Esophagus (tissue), 2 donors: ENCODE data around the gene DOCK2. TPM values are rescaled to one million over a fixed set of nuclear protein-coding genes. Genes with fewer than 3 reads are reported as not detected.
"Not testable (repeated sequence)": the region's sequence is repeated elsewhere in the genome, so short reads cannot be mapped to it uniquely, and the experiment has no call there.

Experiments
- H3K27ac ChIP-seq, 2 donors: one replicate each; pipeline ENCODE4 v1.5.1; 2013; ENCODE audit warnings: low read depth in 2 of 2, mild to moderate bottlenecking in 2 of 2, inconsistent platforms in 1 of 2, low read length in 1 of 2, moderate library complexity in 1 of 2
- H3K27me3 ChIP-seq, 2 donors: one replicate each; pipeline ENCODE4 v1.6.1; 2013; ENCODE audit warnings: low read length in 2 of 2, control low read depth in 1 of 2, mild to moderate bottlenecking in 1 of 2; ENCODE audit not compliant: insufficient read depth in 2 of 2, control insufficient read depth in 1 of 2
- H3K36me3 ChIP-seq, 2 donors: one replicate each; pipeline ENCODE4 v1.6.1; 2013; ENCODE audit warnings: low read length in 1 of 2; ENCODE audit not compliant: control insufficient read depth in 2 of 2, insufficient read depth in 2 of 2
- H3K4me1 ChIP-seq, 2 donors: one replicate each; pipeline ENCODE4 v1.6.1; 2013; ENCODE audit warnings: low read length in 1 of 2; ENCODE audit not compliant: control insufficient read depth in 2 of 2, insufficient read depth in 2 of 2
- H3K4me3 ChIP-seq, 2 donors: one replicate each; pipeline ENCODE4 v1.5.1; 2013; ENCODE audit warnings: low read length in 2 of 2, mild to moderate bottlenecking in 2 of 2, low read depth in 1 of 2, moderate library complexity in 1 of 2
- H3K9me3 ChIP-seq, 2 donors: one replicate each; pipeline ENCODE4 v1.6.1; 2013; ENCODE audit warnings: mild to moderate bottlenecking in 2 of 2, low read depth in 1 of 2, low read length in 1 of 2, moderate library complexity in 1 of 2; ENCODE audit not compliant: control insufficient read depth in 2 of 2, insufficient read depth in 1 of 2
- WGBS, 2 donors: extraction: QIAGEN DNeasy Blood & Tissue Kit; methylation state at CpG; one replicate each; pipeline ENCODE4 v1.1.7; 2013; 5-methylcytosine and 5-hydroxymethylcytosine counted together
- polyA plus RNA-seq, 2 donors: library from polyadenylated mRNA; stranded (reverse); fragments of 200-250 nt; gene quantifications; one replicate each; pipeline ENCODE4 v1.2.3, GENCODE V29; 2013
- donor health status: healthy with polysubstance abuse.
- donor health status: Bipolar disorder and iron deficiency.

The DOCK2 gene
- polyA plus RNA-seq, 2 donors, result 0.86 to 1.2 TPM

DNA sequence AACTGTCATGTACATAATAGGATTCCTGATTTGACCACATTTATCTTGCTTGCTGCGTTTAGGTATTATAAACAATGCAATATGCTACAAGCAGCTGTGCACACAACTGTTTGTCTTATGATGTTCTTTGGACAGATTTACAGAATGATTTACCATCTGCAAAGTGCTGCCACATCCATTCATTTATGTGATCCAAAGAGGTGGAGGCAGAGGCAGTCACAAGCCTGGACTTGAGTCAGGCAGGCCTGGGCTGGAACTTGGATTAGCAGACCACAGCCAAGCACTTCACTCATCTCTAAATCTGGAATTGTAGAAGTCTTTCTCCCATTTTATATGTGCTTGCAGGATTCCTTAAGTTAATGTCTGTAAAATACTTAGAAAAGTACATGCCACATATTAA is 194.3 kb downstream of the DOCK2 start:
- Histone ChIP-seq H3K9me3 (peaks cover 0 to 2% of the 10 kb centered on the region in 2 donors), H3K27ac (no peak overlapping the region), H3K27me3 (no peaks in the 10 kb centered on the region), H3K4me3 (no peak overlapping the region), H3K36me3 (peaks cover 0 to 2% of the 10 kb centered on the region in 2 donors), H3K4me1 (no peaks in the 10 kb centered on the region)
- WGBS, 2 donors, result 31 to 35% methylated on average over 1 of the region's 1 CpG

DNA sequence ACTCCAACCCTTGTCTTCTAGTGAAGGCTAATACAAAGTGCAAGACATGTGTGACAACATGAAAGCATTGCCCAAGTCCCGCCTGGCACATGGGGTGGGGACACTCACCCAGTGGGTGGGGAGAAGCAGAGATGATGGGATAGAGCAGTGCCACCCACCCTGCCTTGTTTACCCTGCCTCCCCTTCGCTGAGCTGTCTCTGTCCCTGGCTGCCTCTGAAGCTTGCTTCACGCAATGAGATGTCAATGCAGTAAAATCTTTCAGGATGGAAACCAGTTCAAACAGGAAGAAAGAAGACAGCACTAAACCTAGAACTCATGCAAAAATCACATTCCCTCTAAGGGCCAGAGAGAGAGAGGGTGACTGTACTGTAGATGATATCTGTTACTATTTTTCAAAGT is 195.2 kb downstream of the DOCK2 start:
- Histone ChIP-seq H3K36me3 (peaks cover 0 to 2% of the 10 kb centered on the region in 2 donors), H3K4me3 (no peak overlapping the region), H3K9me3 (peaks cover 0 to 2% of the 10 kb centered on the region in 2 donors), H3K27me3 (no peaks in the 10 kb centered on the region), H3K4me1 (no peaks in the 10 kb centered on the region), H3K27ac (no peak overlapping the region)
- WGBS, 2 donors, result 89 to 91% methylated on average over 3 of the region's 3 CpGs

DNA sequence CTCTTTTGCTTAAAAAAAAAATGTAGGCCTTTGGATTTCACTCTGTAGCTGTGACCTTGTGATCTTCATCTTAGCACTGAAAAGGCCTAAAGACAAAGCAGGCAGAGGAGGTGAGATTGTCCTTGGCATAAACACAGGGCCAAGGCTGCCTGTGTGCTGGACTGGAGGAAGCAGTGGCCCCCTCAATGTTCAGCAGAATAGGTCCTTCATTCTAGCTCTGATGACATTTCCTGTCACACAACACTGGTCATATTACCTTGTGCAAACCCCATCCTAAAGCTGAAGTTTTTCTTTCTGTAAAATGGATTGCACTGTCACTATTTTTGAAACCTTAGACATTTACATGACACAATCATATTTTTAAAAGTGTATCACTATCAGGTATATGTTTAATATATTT is 195.8 kb downstream of the DOCK2 start:
- H3K4me1 ChIP-seq, result no peaks in the 10 kb centered on the region
- peaks cover 0 to 2% of the 10 kb centered on the region in 2 donors for H3K36me3 ChIP-seq
- peaks cover 0 to 2% of the 10 kb centered on the region in 2 donors for H3K9me3 ChIP-seq
- H3K4me3 ChIP-seq, result no peak overlapping the region
- H3K27ac ChIP-seq, result no peak overlapping the region
- H3K27me3 ChIP-seq, result no peaks in the 10 kb centered on the region

DNA sequence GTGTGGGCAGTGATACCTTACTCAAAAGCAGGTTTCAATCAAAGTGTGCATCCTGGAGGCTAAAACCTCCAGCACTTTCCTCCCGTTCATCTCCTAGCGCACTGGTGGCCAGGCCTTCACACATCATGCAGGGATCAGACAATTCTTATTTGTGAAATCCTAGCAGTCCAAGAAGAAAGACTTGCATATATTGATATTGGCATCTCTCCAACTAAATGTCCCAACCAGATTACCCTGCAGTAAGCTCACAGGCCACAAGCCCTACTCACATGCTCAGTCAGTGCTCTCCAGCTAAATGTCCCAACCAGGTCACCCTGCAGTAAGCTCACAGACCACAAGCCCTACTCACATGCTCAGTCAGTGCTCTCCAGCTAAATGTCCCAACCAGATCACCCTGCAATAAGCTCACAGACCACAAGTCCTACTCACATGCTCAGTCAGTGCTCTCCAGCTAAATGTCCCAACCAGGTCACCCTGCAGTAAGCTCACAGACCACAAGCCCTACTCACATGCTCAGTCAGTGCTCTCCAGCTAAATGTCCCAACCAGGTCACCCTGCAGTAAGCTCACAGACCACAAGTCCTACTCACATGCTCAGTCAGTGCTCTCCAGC is 196.7 kb downstream of the DOCK2 start:
- H3K4me3 ChIP-seq, H3K36me3 ChIP-seq, H3K9me3 ChIP-seq, H3K27ac ChIP-seq, H3K27me3 ChIP-seq, H3K4me1 ChIP-seq: not testable (repeated sequence)
- WGBS, 2 donors, result 80 to 84% methylated on average over 2 of the region's 2 CpGs

DNA sequence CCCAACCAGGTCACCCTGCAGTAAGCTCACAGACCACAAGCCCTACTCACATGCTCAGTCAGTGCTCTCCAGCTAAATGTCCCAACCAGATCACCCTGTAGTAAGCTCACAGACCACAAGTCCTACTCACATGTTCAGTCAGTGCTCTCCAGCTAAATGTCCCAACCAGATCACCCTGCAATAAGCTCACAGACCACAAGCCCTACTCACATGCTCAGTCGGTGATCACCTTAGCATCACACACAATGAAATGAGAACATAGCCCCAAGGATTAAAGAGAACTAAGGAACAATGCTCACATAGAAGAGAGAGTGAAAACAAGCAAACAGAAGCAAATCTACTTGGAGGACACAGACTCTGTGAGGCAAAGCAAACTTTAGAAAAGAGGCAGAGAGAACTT is 197.5 kb downstream of the DOCK2 start:
- WGBS, 2 donors, result 51 to 57% methylated on average over 1 of the region's 1 CpG
- not testable (repeated sequence) for H3K27ac ChIP-seq, H3K36me3 ChIP-seq, H3K4me3 ChIP-seq, H3K9me3 ChIP-seq, H3K4me1 ChIP-seq, H3K27me3 ChIP-seq

DNA sequence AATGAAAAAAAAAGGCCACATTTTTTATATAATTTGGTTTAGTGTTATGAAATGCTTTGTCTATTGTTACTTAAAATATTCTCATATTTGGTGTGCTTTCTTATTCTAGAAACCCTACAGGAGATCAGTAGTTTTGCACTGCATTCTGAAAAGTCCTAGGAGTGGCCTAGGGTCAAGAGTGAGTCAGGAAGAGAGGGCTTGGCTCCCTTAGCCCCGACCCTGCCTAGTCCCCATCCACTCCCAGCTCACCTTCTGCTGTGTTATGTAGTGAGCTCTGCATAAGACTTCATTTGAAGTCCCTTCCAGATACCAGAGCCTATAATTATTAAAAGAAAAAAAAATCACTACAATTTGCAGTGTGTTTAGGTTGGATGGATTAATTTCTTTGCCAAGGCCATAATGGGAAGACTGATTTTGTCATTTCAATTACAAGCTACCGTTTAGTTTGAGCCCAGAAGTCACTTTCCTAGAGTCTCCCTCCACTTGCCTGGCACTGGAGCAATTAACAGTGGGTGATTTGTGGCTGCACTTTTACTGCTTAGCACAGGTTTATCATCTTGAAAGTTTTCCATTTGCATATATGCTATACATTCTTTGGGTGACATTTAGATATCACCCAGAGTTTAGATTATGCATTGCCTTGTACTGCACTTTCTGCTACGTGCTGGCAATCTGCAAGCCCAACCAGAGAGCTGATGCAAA is 199.9 kb downstream of the DOCK2 start:
- Histone ChIP-seq H3K27ac (no peak overlapping the region), H3K4me1 (no peaks in the 10 kb centered on the region), H3K9me3 (peaks cover 0 to 2% of the 10 kb centered on the region in 2 donors), H3K4me3 (no peak overlapping the region), H3K36me3 (peaks cover 0 to 2% of the 10 kb centered on the region in 2 donors), H3K27me3 (no peaks in the 10 kb centered on the region)
- WGBS, 2 donors, result 44 to 56% methylated on average over 3 of the region's 3 CpGs

DNA sequence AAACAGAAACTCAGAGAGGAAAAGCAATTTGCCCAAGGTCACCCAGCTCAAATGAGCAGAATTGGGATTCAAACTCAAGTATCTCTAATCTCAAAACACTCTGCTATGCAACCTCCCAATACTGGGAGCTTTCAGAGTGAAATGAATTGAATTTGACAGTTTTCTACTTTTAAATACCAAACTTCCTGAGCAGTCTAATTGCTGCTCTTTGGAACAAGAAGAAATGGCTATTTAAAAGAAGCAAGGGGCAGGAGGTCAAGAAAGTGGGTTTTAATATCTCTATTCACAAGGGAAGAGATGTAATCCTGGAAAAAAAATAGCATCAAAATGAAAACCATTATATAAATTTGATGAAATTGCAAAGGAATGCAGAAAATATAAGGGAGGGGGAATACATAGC is 200.6 kb downstream of the DOCK2 start:
- no peaks in the 10 kb centered on the region for H3K36me3 ChIP-seq
- H3K4me3 ChIP-seq, result no peak overlapping the region
- no peaks in the 10 kb centered on the region for H3K4me1 ChIP-seq
- H3K9me3 ChIP-seq, result no peaks in the 10 kb centered on the region
- H3K27ac ChIP-seq, result no peak overlapping the region
- no peaks in the 10 kb centered on the region for H3K27me3 ChIP-seq

DNA sequence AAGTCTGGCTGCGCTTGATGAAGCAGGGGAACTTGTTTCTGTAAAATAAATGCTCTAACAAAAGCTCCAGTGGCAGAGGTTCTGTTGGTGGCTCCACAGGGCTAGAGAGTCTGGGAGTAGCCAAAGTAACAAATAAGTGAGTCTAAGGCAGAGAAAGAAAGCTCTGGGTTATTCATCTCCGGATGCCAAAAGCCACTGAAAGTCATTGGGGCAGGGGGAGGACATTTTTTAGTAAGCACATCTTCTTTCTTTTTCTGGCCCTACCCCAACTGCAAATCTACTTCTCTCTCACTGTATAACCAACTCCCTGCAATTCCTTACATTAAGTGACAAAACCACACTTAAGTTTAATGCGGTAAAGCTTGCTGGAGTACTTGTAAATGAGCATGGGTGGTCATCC is 201.6 kb downstream of the DOCK2 start:
- Histone ChIP-seq H3K9me3 (no peaks in the 10 kb centered on the region), H3K27me3 (no peaks in the 10 kb centered on the region), H3K4me3 (no peak overlapping the region), H3K27ac (no peak overlapping the region), H3K4me1 (no peaks in the 10 kb centered on the region), H3K36me3 (no peaks in the 10 kb centered on the region)
- WGBS, 2 donors, result 73 to 80% methylated on average over 3 of the region's 3 CpGs

DNA sequence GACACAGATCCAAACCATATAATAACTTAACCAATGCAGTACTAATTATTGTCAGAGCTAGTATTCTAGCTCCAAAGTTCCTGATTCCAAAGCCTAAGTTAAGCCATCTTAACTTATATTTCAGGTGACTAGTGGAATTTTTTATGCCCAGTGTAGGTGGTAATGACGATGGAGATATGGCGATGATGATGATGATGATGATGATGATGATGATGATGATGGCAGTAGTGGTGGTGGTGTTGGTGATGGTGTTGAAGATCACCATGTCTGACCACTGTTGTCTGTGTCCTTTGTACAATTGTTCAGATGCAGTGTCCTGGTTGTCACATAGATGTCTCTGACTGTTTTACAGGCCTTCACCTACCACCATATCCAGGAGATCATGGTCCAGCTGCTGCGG is 203.3 kb downstream of the DOCK2 start:
- WGBS, 2 donors, result 96% methylated on average over 3 of the region's 3 CpGs
- Histone ChIP-seq H3K27ac (no peak overlapping the region), H3K4me1 (no peaks in the 10 kb centered on the region), H3K36me3 (peaks cover 0 to 2% of the 10 kb centered on the region in 2 donors), H3K9me3 (no peaks in the 10 kb centered on the region), H3K4me3 (no peak overlapping the region), H3K27me3 (no peaks in the 10 kb centered on the region)

DNA sequence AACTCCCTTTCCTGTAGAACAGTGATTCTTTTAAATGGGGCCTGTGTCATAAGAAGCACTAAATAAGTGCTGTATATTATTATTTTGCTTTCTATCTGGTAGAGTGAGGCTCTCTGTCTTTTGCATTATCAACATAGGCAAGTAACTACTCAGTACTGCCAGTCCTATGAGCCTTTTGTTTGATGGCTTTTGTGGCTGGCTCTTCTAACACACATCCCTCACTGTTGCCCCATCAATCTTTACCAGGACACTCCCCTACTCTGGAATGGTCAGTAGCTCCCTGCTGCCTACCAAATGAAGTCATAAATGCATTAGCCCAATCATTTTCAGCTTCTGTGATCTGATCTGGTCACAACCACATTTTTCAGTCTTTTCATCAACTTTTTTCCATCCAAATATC is 205.6 kb downstream of the DOCK2 start:
- Histone ChIP-seq H3K4me3 (no peak overlapping the region), H3K27ac (no peak overlapping the region), H3K36me3 (peaks cover 0 to 2% of the 10 kb centered on the region in 2 donors), H3K9me3 (no peaks in the 10 kb centered on the region), H3K27me3 (no peaks in the 10 kb centered on the region), H3K4me1 (no peaks in the 10 kb centered on the region)
